GM13976 (cell line): Measurements from ENCODE around the gene POLDIP3.
"Not testable (repeated sequence)": the region's sequence is repeated elsewhere in the genome, so short reads cannot be mapped to it uniquely, and the experiment has no call there.

ENCODE experiments used
- DNase-seq: peaks from one replicate; pipeline ENCODE4 v3.0.0; 2012; ENCODE audit warnings: low spot score
- in situ Hi-C: fragments of 300-500 bp; cut with MboI; formaldehyde crosslinking; loops from one replicate; pipeline ENCODE4 v1.12.0; 2022; ENCODE audit warnings: low sequenced_read_pairs, mixed read lengths, inconsistent platforms; ENCODE audit not compliant: unreplicated experiment
- TF ChIP-seq, protein P1 (sequence below): IDR thresholded peaks from 2 replicates; pipeline ENCODE4 v1.5.1; 2012; ENCODE audit warnings: borderline replicate concordance, mild to moderate bottlenecking; ENCODE audit not compliant: insufficient read depth; ENCODE audit errors: extremely low read depth, missing control alignments, control extremely low read depth

The POLDIP3 gene

DNA sequence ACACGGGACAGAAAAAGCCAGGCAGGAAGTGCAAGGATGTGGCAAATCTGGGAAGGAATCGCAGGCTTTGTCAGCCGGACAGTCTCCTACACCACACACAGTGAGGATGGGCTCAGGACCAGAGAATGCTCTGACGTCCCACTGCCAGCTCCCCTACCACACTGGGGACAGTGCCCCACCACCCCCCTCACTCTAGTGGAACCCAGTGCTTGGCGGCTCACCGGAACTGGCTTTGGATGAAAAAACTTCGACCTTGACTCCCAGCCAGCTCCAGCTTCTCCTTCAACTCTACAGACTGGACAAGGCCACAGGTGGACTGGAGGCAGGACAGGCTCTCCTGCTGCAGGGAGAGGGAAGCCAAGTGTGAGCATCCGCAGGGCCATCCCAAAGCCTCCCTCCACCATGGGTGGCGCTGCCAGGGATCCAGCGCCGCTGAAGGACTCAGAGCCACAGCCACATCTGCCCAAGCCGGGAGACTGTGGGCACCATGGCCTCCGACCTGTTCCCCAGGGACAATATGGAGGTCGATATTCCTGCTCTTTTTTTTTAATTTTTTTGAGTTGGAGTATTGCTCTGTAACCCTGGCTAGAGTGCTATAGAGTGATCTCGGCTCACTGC is 37.0 kb downstream of the POLDIP3 start:
- in situ Hi-C loops: no loop called here
- TF ChIP-seq, protein P1, sequence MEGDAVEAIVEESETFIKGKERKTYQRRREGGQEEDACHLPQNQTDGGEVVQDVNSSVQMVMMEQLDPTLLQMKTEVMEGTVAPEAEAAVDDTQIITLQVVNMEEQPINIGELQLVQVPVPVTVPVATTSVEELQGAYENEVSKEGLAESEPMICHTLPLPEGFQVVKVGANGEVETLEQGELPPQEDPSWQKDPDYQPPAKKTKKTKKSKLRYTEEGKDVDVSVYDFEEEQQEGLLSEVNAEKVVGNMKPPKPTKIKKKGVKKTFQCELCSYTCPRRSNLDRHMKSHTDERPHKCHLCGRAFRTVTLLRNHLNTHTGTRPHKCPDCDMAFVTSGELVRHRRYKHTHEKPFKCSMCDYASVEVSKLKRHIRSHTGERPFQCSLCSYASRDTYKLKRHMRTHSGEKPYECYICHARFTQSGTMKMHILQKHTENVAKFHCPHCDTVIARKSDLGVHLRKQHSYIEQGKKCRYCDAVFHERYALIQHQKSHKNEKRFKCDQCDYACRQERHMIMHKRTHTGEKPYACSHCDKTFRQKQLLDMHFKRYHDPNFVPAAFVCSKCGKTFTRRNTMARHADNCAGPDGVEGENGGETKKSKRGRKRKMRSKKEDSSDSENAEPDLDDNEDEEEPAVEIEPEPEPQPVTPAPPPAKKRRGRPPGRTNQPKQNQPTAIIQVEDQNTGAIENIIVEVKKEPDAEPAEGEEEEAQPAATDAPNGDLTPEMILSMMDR: no peak
- no peak for DNase-seq

DNA sequence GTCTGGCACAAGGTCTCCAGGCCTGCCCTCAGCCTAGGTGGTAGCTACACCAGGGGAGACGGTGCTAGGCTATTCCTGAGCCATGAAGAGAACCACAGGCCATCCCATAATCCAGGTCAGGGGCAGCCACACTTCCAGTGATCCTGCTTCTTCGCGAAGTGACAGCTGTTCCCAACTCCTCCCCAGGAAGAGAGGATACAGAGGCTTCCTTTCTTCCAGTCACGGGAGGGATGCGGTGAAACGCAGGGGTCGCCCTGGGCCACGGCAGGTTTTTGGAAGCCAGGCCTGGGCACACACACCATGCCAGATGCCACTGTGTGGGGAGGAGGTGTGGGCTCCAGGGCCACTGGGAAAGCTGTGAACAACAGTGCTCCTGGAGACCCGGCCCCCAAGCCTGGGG is 37.5 kb downstream of the POLDIP3 start:
- in situ Hi-C loops: not testable (repeated sequence)

DNA sequence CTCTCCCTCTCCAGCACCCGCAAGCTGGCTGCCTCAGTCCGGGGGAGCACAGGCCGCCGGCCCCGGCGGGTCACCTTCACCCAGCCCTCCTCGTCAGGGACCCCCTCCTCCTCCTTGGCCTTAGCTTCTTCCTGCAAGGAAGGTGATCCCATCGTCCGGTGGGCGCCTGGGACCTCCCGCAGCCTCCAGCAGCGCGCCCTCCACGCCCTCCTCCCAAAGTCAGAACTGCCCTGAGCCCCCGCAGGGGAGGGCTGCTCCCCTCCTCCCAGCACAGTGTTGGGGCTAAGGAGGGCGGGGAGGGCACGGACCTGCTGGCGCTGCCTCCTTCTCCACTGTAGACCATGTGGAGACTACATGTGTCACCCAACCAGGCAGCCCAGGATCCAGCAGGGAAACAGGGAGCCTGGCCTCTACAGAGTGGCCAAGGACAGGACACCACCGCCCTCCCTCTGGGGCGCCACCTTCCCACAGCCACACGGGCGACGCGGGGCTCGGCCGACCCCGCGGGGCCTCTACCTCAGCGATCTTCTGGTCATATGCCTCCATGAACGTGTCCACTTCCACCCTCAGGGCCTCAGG is 38.6 kb downstream of the POLDIP3 start:
- in situ Hi-C loops: not testable (repeated sequence)

More for the DNA sequence above, 37.5 kb downstream of the POLDIP3 start:
- DNase-seq: not testable (repeated sequence)

DNA sequence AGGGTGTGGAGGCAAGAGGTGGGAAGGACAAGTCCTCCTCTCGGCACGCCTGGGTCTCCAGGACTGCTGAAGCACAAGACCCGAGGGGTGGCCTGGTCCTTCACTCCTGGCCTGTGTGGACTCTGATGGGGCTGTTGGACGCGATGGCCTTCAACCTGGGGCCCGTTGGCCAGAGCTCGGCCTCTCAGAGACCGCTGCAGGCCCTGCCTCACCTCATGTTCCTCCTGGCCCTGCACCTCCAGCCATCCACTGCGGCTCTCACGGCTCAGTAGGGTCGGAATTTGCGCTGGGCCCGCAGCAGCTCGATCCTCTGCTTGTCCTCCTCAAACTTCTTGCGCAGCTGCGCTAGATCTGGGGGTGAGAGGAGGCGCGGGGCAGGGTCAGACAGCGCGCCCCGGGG is 40.2 kb downstream of the POLDIP3 start:
- in situ Hi-C loops, DNase-seq: not testable (repeated sequence)

More for the DNA sequence above, 38.6 kb downstream of the POLDIP3 start:
- DNase-seq: not testable (repeated sequence)

DNA sequence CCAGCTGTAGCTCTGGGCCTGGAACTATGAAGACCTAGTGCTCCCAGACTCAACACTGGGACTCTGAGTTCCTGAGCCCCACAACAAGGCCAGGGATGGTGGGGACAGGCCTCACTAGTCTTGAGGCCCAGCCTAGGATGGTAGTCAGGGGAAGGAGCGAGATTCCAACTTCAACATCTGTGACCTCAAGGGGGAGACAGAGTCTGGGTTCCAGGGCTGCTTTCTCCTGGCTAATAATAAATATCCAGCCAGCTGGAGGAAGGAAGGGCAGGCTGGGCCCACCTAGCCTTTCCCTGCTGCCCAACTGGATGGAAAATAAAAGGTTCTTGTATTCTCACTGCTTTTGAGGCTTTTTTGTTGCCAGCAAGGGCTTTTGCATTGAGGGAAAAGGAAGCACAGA is 40.6 kb downstream of the POLDIP3 start:
- DNase-seq, in situ Hi-C loops: not testable (repeated sequence)

DNA sequence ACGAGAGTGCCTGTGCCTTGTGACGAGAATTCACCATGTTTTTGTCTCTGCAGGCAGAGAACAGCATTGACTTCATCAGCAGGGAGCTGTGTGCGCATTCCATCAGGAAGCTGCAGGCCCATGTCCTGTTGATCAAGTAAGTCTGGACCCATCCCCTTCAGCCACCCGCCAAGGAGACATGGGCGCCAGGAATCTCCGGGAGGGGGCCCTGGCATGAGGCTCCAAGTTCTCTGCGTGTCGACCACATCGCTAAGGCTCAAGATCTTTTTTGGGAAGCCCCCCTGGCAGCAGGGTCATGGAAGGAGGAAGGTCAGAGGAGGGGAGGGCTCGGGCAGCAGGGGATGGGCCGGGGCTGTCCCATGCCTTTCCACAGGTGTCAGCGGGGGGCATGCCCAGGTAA is 43.6 kb downstream of the POLDIP3 start:
- DNase-seq, in situ Hi-C loops: not testable (repeated sequence)

DNA sequence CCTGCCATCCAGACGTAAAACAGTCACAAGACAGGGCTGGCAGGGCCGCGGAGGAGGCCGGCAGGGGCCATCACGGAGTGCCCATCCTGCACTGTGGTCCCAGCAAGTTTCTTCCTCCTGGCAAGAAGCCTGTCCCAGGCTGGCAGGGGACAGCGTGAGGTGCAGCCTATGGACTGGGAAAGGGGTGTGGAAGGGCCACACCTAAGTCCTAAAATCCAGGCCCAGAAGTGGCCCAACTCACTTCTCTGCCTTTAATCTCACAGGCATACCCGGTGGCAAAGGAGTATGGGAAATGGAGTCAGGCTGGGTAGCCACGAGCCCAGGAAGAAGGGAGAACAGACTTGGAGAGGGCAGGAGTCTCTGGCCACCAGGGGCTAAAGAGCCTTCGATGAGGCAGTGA is 44.1 kb downstream of the POLDIP3 start:
- in situ Hi-C loops, DNase-seq: not testable (repeated sequence)

DNA sequence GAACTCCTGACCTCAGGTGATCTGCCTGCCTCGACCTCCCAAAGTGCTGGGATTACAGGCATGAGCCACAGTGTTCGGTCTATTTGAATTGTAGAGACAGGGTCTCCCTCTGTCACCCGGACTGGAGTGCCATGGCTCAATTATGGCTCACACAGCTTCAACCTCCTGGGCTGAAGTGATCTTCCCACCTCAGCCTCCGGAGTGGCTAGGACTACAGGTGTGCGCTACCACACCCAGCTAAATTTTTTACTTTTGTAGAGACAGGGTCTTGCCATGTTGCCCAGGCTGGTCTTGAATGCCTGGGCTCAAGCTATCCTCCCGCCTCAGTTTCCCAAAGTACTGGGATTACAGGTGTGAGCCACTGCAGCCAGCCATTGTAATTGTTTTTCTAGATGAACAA is 46.7 kb downstream of the POLDIP3 start:
- DNase-seq, in situ Hi-C loops: not testable (repeated sequence)

DNA sequence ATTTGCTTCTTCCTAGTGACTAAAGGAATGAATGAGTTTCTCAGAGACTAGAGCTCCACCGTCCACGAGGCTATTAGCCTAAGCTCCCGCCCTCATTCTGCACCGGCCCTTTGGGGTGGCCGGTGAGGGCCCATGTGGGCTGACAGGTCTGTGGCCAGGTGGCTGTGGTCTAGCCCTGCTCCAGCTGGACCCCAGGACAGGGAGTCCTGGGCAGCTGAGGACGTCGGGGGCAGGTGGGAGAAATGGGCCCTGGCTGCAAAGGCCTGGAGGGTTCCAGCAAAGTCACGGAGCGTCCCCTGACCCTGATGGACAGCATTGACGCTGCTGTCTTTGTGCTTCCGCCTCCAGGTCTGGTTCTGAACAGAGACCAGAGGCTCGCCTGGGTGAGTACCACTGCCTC is 48.7 kb downstream of the POLDIP3 start:
- TF ChIP-seq, protein P1: no peak
- peak; percentile 8 for DNase-seq
- in situ Hi-C loops: no loop called here

DNA sequence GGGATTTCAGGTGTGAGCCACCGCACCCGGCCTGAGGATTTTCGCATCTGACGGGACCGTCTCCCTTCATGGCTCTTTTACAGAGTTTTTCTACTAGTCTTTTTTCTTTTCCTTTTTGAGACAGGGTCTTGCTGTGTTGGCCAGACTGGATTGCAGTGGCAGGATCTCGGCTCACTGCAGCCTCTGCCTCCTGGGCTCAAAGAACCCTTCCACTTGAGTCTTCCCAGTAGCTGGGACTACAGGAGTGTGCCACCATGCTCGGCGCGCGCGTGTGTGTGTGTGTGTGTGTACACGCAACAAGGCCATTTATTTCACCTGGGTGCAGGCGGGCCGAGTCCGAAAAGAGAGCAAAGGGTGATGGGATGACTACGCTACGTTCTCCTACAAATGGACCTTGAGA is 50.0 kb downstream of the POLDIP3 start:
- in situ Hi-C loops: no loop called here
- no peak for DNase-seq
- TF ChIP-seq, protein P1: no peak

DNA sequence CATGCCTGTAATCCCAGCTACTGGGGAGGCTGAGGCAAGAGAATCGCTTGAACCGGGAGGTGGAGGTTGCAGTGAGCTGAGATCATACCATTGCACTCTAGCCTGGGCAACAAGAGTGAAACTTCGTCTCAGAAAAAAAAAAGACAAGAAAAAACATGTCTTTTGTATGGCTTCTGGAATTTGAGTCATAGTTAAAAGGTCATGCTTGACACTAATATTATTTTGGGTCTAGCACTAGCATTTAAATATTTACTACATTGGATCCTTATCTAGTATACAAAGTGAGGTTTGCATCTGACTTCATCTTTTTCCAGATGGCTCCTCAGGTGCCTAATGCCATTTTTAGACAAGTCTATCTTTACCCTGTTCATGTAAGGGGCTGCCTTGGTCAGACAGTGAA is 50.7 kb downstream of the POLDIP3 start:
- DNase-seq, in situ Hi-C loops: not testable (repeated sequence)
